Adipocyte (in vitro differentiated cells): ENCODE results near the gene NMS.

Experiments
- DNase-seq: peaks from one replicate; pipeline ENCODE4 v3.0.0-alpha.2; 2015; ENCODE audit warnings: low read depth
- H3K27me3 ChIP-seq: replicated peaks from 2 replicates; pipeline ENCODE4 v1.7.0; 2013; ENCODE audit warnings: mild to moderate bottlenecking, low read length, moderate library complexity; ENCODE audit not compliant: control insufficient read depth, insufficient read depth
- H3K36me3 ChIP-seq: 2 replicates; pipeline ENCODE4 v1.7.0; 2013; ENCODE audit warnings: low read length, mild to moderate bottlenecking, moderate library complexity; ENCODE audit not compliant: control insufficient read depth, insufficient read depth, severe bottlenecking
- H3K4me1 ChIP-seq: 2 replicates; pipeline ENCODE4 v1.7.0; 2013; ENCODE audit warnings: mild to moderate bottlenecking, low read length, moderate library complexity; ENCODE audit not compliant: control insufficient read depth, insufficient read depth
- H3K4me3 ChIP-seq: 2 replicates; pipeline ENCODE4 v1.7.0; 2013; ENCODE audit warnings: mild to moderate bottlenecking, low read length, moderate library complexity
- H3K9ac ChIP-seq: 2 replicates; pipeline ENCODE4 v1.7.0; 2013; ENCODE audit warnings: mild to moderate bottlenecking, low read length, moderate library complexity
- H3K9me3 ChIP-seq: 2 replicates; pipeline ENCODE4 v1.7.0; 2013; ENCODE audit warnings: mild to moderate bottlenecking, low read length, moderate library complexity; ENCODE audit not compliant: control insufficient read depth

NMS gene

DNA sequence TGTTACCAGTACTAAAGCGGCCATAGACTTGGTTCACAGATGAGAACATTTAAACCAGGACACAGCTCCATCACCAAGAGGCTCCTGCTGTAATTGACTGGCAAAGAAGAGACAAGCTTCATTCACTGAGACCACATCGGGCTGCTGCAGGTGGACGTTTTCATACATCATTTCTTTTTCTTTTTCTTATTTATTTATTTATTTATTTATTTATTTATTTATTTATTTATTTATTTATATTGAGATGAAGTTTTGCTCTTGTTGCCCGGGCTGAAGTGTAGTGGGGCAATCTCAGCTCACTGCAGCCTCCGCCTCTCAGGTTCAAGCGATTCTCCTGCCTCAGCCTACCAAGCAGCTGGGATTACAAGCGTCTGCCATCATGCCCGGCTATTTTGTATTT lies 58.9 kb downstream of the NMS start:
- no peak for DNase-seq
- no peak overlapping the region for H3K4me3 ChIP-seq
- H3K4me1 ChIP-seq, result no peaks in the 10 kb centered on the region
- H3K9me3 ChIP-seq, result no peaks in the 10 kb centered on the region
- H3K36me3 ChIP-seq, result no peaks in the 10 kb centered on the region
- H3K9ac ChIP-seq, result no peak overlapping the region
- no peaks in the 10 kb centered on the region for H3K27me3 ChIP-seq

DNA sequence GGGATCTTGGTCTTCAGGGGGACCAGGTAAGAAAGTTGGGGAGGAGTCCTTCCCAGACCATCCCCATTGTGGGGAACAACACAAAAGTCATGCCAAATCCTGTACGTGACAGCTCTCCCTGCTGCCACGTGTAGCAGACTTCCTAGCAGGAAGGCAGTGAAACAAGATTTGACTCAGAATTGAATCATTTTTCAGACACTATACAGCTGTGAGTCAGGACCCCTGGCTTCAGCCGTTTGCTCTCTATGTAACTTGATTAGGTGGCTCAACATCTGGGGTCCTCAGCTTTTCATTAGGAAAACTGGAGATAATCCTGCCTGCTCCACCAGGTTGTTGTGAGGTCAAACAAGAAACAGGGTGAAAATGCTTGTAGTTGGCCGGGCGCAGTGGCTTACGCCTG lies 59.6 kb downstream of the NMS start:
- Histone ChIP-seq H3K36me3 (no peaks in the 10 kb centered on the region), H3K27me3 (no peaks in the 10 kb centered on the region), H3K9ac (no peak overlapping the region), H3K4me1 (no peaks in the 10 kb centered on the region), H3K9me3 (no peaks in the 10 kb centered on the region), H3K4me3 (no peak overlapping the region)
- no peak for DNase-seq
